Activated CD4-positive, alpha-beta memory T cell treated with anti-CD3 and anti-CD28 coated beads, Interleukin-2, amount 10 ng/mL, durations not matched to agents 7 days and 5 days (primary cell): ENCODE measurements around the gene MCTP2. TPM values are rescaled to one million over a fixed set of nuclear protein-coding genes. Genes with fewer than 3 reads are reported as not detected.

ENCODE experiments used
- CTCF ChIA-PET: fragments of 350-600 bp; sonication (Branson Sonifier 250); formaldehyde crosslinking; loops from one replicate; lab custom pipeline; 2021; ENCODE audit warnings: antibody characterized with exemption, inconsistent platforms; lab: Charles Lee
- POLR2A ChIA-PET: fragments of 350-600 bp; sonication (Branson Sonifier 250); formaldehyde crosslinking; loops from one replicate; lab custom pipeline; 2021; ENCODE audit warnings: antibody characterized with exemption; lab: Charles Lee
- DNase-seq: peaks from one replicate; pipeline ENCODE4 v3.0.0-alpha.2; 2020
- H3K27ac Mint-ChIP-seq: one replicate; pipeline ENCODE4 v1.8.0; 2021; ENCODE audit warnings: mild to moderate bottlenecking, mixed read lengths
- H3K27me3 Mint-ChIP-seq: one replicate; pipeline ENCODE4 v1.8.0; 2021; ENCODE audit warnings: mixed read lengths
- H3K36me3 Mint-ChIP-seq: one replicate; pipeline ENCODE4 v1.8.0; 2021; ENCODE audit warnings: low read depth, mixed read lengths
- H3K4me1 Mint-ChIP-seq: one replicate; pipeline ENCODE4 v1.8.0; 2021; ENCODE audit warnings: mixed read lengths
- H3K4me3 Mint-ChIP-seq: one replicate; pipeline ENCODE4 v1.8.0; 2021; ENCODE audit warnings: mild to moderate bottlenecking, mixed read lengths
- H3K9me3 Mint-ChIP-seq: one replicate; pipeline ENCODE4 v1.8.0; 2021; ENCODE audit warnings: mixed read lengths
- total RNA-seq, 2 experiments: library from RNA; stranded (reverse); gene quantifications; one replicate each; pipeline ENCODE4 v1.2.3, GENCODE V29; 2021

The MCTP2 gene, protein sequence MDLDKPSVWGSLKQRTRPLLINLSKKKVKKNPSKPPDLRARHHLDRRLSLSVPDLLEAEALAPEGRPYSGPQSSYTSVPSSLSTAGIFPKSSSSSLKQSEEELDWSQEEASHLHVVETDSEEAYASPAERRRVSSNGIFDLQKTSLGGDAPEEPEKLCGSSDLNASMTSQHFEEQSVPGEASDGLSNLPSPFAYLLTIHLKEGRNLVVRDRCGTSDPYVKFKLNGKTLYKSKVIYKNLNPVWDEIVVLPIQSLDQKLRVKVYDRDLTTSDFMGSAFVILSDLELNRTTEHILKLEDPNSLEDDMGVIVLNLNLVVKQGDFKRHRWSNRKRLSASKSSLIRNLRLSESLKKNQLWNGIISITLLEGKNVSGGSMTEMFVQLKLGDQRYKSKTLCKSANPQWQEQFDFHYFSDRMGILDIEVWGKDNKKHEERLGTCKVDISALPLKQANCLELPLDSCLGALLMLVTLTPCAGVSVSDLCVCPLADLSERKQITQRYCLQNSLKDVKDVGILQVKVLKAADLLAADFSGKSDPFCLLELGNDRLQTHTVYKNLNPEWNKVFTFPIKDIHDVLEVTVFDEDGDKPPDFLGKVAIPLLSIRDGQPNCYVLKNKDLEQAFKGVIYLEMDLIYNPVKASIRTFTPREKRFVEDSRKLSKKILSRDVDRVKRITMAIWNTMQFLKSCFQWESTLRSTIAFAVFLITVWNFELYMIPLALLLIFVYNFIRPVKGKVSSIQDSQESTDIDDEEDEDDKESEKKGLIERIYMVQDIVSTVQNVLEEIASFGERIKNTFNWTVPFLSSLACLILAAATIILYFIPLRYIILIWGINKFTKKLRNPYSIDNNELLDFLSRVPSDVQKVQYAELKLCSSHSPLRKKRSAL
- total RNA-seq: 10 to 100 TPM; 46.7 to 48.7 TPM

DNA sequence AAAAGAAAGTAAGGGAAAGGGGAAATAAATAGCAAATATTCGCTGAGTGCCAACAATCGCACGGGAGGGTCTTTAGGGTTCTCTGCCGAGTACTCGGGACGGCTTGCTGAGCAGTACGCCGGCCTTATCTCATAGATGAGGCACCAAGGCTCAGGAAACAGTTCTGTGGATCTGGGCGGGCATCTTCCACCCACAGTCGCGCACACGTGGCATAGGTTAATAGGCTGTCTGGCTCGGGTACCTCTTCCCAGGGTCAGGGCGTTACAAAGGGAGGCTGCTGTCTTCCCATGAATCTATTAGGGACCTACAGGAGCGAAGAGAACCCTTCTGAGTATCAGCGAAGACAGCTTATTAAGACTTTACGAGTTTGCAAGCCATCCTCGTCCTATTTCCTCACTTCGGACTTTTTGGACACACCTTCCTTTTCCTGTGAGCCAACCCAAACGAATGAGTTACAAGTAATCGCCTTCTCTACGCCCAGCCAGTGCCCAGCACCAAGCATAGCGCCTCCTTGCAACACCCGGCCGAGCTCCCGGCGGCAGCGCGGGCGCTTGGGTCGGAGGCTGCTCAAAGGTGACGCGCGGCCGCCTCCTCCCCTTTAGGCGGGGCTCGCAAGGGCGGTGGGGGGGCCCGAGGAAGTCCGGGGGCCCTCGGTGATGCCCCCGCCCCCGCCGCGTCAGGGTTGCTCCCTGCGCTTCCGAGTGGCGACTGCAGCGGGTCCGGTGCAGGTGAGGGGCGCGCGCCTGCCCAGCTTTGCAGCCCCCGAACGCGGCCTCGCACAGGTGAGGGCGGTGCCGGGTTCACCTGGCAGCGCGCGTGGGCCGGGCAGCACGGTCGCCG is at the start of gene MCTP2:
Gene MCTP2, plus strand, starts transcription at position 679 of the 840 bp plus-strand sequence. CDS start 66,705 bp downstream, outside the sequence.
- Mint-ChIP-seq H3K27ac (peak within 1 kb of the TSS; percentile 98), H3K4me3 (peak within 1 kb of the TSS; percentile 87), H3K27me3 (peaks cover 2% of the 10 kb centered on the region), H3K4me1 (peaks cover 69% of the 10 kb centered on the region), H3K9me3 (no peaks in the 10 kb centered on the region), H3K36me3 (peaks cover 23% of the 10 kb centered on the region)
- CTCF ChIA-PET: interaction anchor here (0.6 to 6.8 kb wide), 10 partner anchors 11 to 92 kb away, joined by 3 to 72 read pairs (median 6); no protein-coding TSS in a partner anchor
- POLR2A ChIA-PET: interaction anchor here (0.9 to 3.9 kb wide), 14 partner anchors 8 to 100 kb away, joined by 3 to 56 read pairs (median 4); no protein-coding TSS in a partner anchor
- DNase-seq: peak; percentile 90

- Mint-ChIP-seq H3K36me3 (peaks cover 5% of the 10 kb centered on the region), H3K27ac (no peak overlapping the region), H3K4me3 (no peak overlapping the region), H3K4me1 (peaks cover 9% of the 10 kb centered on the region), H3K27me3 (no peaks in the 10 kb centered on the region), H3K9me3 (peaks cover 9% of the 10 kb centered on the region)
- CTCF ChIA-PET: no interaction called here
- POLR2A ChIA-PET: no interaction called here
- DNase-seq: no peak
These were observed 48.5 kb upstream of the MCTP2 start for GRCh38 chr15:94182883-94183282.

GRCh38 chr15:94185547-94186236 is 45.7 kb upstream of the MCTP2 start:
- CTCF ChIA-PET: no interaction called here
- no peak for DNase-seq
- H3K27ac Mint-ChIP-seq: no peak overlapping the region
- peaks cover 17% of the 10 kb centered on the region for H3K4me1 Mint-ChIP-seq
- POLR2A ChIA-PET: interaction anchor here (0.6 kb wide), 1 partner anchor 15 kb away, joined by 3 read pairs; no protein-coding TSS in a partner anchor
- H3K27me3 Mint-ChIP-seq: peaks cover 8% of the 10 kb centered on the region
- peaks cover 3% of the 10 kb centered on the region for H3K9me3 Mint-ChIP-seq
- peaks cover 11% of the 10 kb centered on the region for H3K36me3 Mint-ChIP-seq
- H3K4me3 Mint-ChIP-seq: no peak overlapping the region

GRCh38 chr15:94186770-94187331 is 44.5 kb upstream of the MCTP2 start:
- ChIA-PET POLR2A (no interaction called here), CTCF (no interaction called here)
- Mint-ChIP-seq H3K4me3 (no peak overlapping the region), H3K27me3 (peaks cover 8% of the 10 kb centered on the region), H3K27ac (no peak overlapping the region), H3K9me3 (peaks cover 3% of the 10 kb centered on the region), H3K4me1 (peaks cover 25% of the 10 kb centered on the region), H3K36me3 (peaks cover 13% of the 10 kb centered on the region)
- no peak for DNase-seq

GRCh38 chr15:94193906-94194305 is 37.5 kb upstream of the MCTP2 start:
- peaks cover 18% of the 10 kb centered on the region for H3K4me1 Mint-ChIP-seq

DNA sequence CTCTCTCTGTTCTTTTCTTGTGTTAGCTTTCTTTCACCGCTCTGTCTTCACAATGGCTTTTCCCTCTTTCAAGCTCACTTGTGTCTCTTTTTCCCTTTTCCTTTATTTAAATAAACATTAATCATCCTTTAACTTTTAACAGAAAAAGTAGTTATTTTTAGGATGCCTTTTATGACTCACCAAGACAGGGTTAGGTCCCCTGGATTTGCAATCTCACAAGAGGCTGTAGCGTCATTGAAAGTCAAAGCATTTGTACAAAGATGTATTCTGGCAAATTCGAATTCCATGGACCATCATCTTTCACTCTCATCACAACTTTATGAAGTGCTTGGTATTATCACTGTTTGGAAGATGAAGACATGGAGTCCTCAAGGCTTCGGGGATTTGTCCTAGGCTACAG is 34.8 kb upstream of the MCTP2 start:
- Mint-ChIP-seq H3K4me3 (no peak overlapping the region), H3K27me3 (no peaks in the 10 kb centered on the region), H3K9me3 (no peaks in the 10 kb centered on the region), H3K4me1 (peaks cover 4% of the 10 kb centered on the region), H3K27ac (no peak overlapping the region), H3K36me3 (peaks cover 5% of the 10 kb centered on the region)
- POLR2A ChIA-PET: no interaction called here
- DNase-seq: no peak
- CTCF ChIA-PET: no interaction called here

More at GRCh38 chr15:94193906-94194305, 37.5 kb upstream of the MCTP2 start:
- Mint-ChIP-seq H3K27me3 (peaks cover 8% of the 10 kb centered on the region), H3K36me3 (peaks cover 13% of the 10 kb centered on the region), H3K9me3 (no peaks in the 10 kb centered on the region), H3K4me3 (no peak overlapping the region), H3K27ac (no peak overlapping the region)
- DNase-seq: no peak
- ChIA-PET POLR2A (no interaction called here), CTCF (no interaction called here)

DNA sequence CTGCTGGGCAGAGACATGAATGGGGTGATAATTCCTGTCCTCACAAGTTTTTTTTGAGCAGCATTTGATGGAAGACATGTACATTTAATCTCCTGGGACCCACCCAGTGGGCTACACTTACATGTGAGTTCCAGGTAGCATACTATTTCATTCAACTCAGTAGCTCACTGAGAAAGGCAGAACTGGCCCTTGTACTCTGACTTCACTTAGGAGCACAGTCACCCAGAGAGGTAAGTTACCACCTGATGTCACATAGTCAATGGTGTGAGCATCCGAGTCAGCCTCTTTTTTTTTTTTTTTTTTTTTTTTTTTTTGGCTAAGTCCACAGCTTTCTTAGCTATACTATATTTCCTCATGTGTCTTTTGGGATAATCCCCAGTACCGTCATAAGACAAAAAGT is 32.7 kb upstream of the MCTP2 start:
- DNase-seq: no peak
- H3K36me3 Mint-ChIP-seq: peaks cover 2% of the 10 kb centered on the region
- ChIA-PET CTCF (interaction anchor here (0.6 kb wide), 1 partner anchor 40 kb away, joined by 4 read pairs; no protein-coding TSS in a partner anchor), POLR2A (interaction anchor here (0.9 kb wide), 1 partner anchor 89 kb away, joined by 3 read pairs; no protein-coding TSS in a partner anchor)
- no peaks in the 10 kb centered on the region for H3K27me3 Mint-ChIP-seq
- H3K4me3 Mint-ChIP-seq: no peak overlapping the region
- H3K4me1 Mint-ChIP-seq: peaks cover 6% of the 10 kb centered on the region
- H3K27ac Mint-ChIP-seq: no peak overlapping the region
- H3K9me3 Mint-ChIP-seq: no peaks in the 10 kb centered on the region

DNA sequence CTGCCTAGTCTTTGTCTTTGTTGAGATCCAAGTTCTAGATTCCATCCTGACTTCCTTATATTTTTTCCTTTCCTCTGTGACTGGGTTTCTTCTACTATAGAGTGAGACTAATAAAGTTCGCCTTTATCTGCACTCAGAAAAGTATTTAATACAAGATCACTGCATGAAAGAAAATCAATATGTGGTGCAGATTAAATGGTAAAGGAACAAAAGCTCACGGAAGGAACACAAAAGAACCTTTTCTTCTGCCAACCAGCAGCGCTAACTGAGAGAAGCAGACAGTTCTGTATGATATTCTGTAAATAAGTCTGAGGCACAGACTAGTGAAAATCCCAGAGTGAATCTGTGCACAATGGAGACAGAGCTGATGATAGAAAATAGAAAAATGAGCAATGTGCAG is 31.6 kb upstream of the MCTP2 start:
- Mint-ChIP-seq H3K4me3 (no peak overlapping the region), H3K27me3 (no peaks in the 10 kb centered on the region), H3K4me1 (peaks cover 10% of the 10 kb centered on the region), H3K27ac (no peak overlapping the region), H3K36me3 (peaks cover 5% of the 10 kb centered on the region), H3K9me3 (no peaks in the 10 kb centered on the region)
- POLR2A ChIA-PET: interaction anchor here (0.9 kb wide), 1 partner anchor 88 kb away, joined by 3 read pairs; no protein-coding TSS in a partner anchor
- no peak for DNase-seq
- CTCF ChIA-PET: no interaction called here

GRCh38 chr15:94203306-94203705 is 28.1 kb upstream of the MCTP2 start:
- no peak overlapping the region for H3K4me3 Mint-ChIP-seq
- CTCF ChIA-PET: no interaction called here

GRCh38 chr15:94205366-94205765 is 26.0 kb upstream of the MCTP2 start:
- no peak overlapping the region for H3K4me3 Mint-ChIP-seq
- peaks cover 18% of the 10 kb centered on the region for H3K36me3 Mint-ChIP-seq
- POLR2A ChIA-PET: no interaction called here
- no peaks in the 10 kb centered on the region for H3K27me3 Mint-ChIP-seq
- CTCF ChIA-PET: no interaction called here
- no peak for DNase-seq
- peaks cover 3% of the 10 kb centered on the region for H3K9me3 Mint-ChIP-seq
- peak overlapping the region; percentile 98 for H3K27ac Mint-ChIP-seq
- H3K4me1 Mint-ChIP-seq: peaks cover 37% of the 10 kb centered on the region

More at GRCh38 chr15:94203306-94203705, 28.1 kb upstream of the MCTP2 start:
- Mint-ChIP-seq H3K36me3 (peaks cover 10% of the 10 kb centered on the region), H3K4me1 (peaks cover 32% of the 10 kb centered on the region), H3K9me3 (peaks cover 3% of the 10 kb centered on the region), H3K27ac (no peak overlapping the region), H3K27me3 (no peaks in the 10 kb centered on the region)
- POLR2A ChIA-PET: interaction anchor here (1.3 kb wide), 1 partner anchor 26 kb away, joined by 5 read pairs; no protein-coding TSS in a partner anchor
- no peak for DNase-seq

DNA sequence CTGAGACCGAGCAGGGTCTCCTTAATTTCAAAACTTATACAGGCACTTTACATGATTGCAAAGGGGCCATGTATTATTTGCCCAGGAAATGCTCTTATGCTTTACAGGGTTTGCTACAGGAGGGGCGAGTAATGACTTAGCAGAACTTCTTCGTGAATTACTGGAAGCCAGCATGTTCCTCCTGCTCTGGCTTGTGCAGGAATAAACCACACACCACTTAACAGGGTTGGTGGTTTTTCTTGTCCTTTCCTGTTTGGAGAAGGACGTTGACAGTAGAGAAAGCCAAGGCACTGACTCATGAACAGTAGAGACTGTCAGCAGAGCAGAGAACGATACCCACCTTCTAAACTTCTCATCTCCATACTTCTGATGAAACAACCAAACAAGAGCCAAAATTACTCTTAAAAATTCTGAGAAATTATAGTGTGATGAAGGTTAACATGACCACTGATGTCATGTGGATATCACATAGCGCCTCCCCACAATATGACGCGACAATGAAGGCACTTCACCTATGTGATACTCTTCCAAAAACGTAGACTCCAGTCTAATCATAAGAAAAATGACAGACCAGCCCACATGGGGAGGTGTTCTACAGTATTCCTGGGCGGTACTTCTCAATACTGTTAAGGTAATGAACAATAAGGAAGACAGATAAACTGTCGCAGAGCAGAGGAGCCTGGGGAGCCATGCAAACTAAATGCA is 24.7 kb upstream of the MCTP2 start:
- Mint-ChIP-seq H3K9me3 (peaks cover 3% of the 10 kb centered on the region), H3K4me1 (peaks cover 37% of the 10 kb centered on the region), H3K27ac (peak overlapping the region; percentile 98), H3K27me3 (peaks cover 3% of the 10 kb centered on the region), H3K36me3 (peaks cover 20% of the 10 kb centered on the region), H3K4me3 (peak overlapping the region; percentile 61)
- DNase-seq: peak; percentile 70
- ChIA-PET POLR2A (no interaction called here), CTCF (no interaction called here)
